ENCODE measurements around the gene MAMDC4.

The MAMDC4 gene

GRCh38 chr9:136806631-136807201 is 45.4 kb upstream of the MAMDC4 start:
- TF ChIP-seq CTCF (conservative IDR thresholded peaks at IDR 0.05; ENCODE audit: low read length), result no peak
- no peak for DNase-seq (ENCODE audit: low read depth)
- peak overlapping the region; percentile 76 for H3K4me3 ChIP-seq (ENCODE audit: low read length)

GRCh38 chr9:136807281-136808074 is 44.7 kb upstream of the MAMDC4 start, which contains the start of gene RABL6:
Gene RABL6, plus strand, starts transcription at chr9:136807948. Its CDS starts 249 bp downstream, at chr9:136808197.
- no peak for TF ChIP-seq CTCF (conservative IDR thresholded peaks at IDR 0.05; ENCODE audit: low read length)

GRCh38 chr9:136808075-136808805 is 43.9 kb upstream of the MAMDC4 start:
- peak overlapping the region; percentile 76 for H3K4me3 ChIP-seq (ENCODE audit: low read length)
- no peak for DNase-seq (ENCODE audit: low read depth)
- TF ChIP-seq CTCF (conservative IDR thresholded peaks at IDR 0.05; ENCODE audit: low read length), result no peak

More at GRCh38 chr9:136807281-136808074, 44.7 kb upstream of the MAMDC4 start, which contains the start of gene RABL6:
- peak; percentile 56 for DNase-seq (ENCODE audit: low read depth)
- peak within 1 kb of the TSS; percentile 76 for H3K4me3 ChIP-seq (ENCODE audit: low read length)

- no peak for TF ChIP-seq CTCF (conservative IDR thresholded peaks at IDR 0.05; ENCODE audit: low read length)
- H3K4me3 ChIP-seq (ENCODE audit: low read length), result peak overlapping the region; percentile 76
- peak; percentile 53 for DNase-seq (ENCODE audit: low read depth)
Measured at GRCh38 chr9:136808806-136809158, 43.4 kb upstream of the MAMDC4 start.

GRCh38 chr9:136814725-136815421 is 37.3 kb upstream of the MAMDC4 start:
- no peak overlapping the region for H3K4me3 ChIP-seq (ENCODE audit: low read length)
- DNase-seq (ENCODE audit: low read depth), result no peak
- TF ChIP-seq CTCF (conservative IDR thresholded peaks at IDR 0.05; ENCODE audit: low read length), result no peak

GRCh38 chr9:136815422-136815782 is 36.7 kb upstream of the MAMDC4 start:
- TF ChIP-seq CTCF (conservative IDR thresholded peaks at IDR 0.05; ENCODE audit: low read length), result no peak

More at GRCh38 chr9:136815422-136815782, 36.7 kb upstream of the MAMDC4 start:
- no peak overlapping the region for H3K4me3 ChIP-seq (ENCODE audit: low read length)
- no peak for DNase-seq (ENCODE audit: low read depth)

Data from AG10803 (cell line).